ENCODE results near the gene TBX10. TPM values are rescaled to one million over a fixed set of nuclear protein-coding genes. Genes with fewer than 3 reads are reported as not detected.

Gene TBX10
- total and polyA plus RNA-seq, 7 donors = 15.8 to 109 (median 60.6) TPM; not detected in 4

DNA sequence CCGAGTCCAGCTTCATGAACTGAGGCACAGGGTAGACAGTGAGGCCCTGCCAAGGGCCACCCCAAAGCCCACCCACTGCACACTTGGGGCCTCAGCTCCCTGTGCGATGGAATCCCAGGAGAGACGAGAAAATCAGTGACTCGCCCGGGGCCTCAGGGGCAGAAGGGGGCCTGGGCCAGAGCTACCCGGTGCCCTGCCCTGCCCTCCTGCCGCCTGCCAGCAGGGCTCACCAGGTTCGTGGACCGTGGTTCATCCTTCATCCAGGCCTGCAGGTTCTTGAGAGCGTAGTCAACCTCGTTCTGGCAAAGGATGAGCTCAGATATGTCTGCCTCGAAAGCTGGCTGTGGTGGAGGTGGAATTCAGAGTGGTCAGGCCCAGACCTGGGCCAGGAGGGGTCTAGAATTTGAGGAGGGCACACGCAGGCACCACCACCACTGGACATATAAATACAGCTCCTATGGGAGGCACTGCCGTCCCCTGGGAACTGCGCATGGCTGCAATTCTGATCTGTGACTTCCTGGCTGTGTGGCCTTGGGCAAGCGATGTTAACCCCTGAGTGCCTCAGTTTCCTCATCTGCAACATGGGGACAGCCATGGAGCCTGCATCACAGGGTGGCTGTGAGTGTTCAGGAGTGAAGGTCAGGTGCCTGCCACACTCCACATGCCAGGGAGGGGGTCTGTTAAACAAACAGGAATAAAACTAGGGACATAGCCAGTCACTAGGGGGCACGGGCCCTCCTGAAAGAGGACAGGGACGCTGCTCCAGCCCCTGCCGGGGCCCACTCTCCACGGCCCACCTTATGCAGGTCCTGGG is 27.3 kb upstream of the TBX10 start:
- WGBS, 2 donors = 74 to 75% methylated on average over 20 of the region's 20 CpGs
- H3K4me1 ChIP-seq = no peaks in the 10 kb centered on the region
- DNase-seq = no peak
- H3K36me3 ChIP-seq = no peaks in the 10 kb centered on the region
- no peak for TF ChIP-seq POLR2AphosphoS5 (IDR thresholded peaks at IDR 0.05)
- TF ChIP-seq, protein P1, sequence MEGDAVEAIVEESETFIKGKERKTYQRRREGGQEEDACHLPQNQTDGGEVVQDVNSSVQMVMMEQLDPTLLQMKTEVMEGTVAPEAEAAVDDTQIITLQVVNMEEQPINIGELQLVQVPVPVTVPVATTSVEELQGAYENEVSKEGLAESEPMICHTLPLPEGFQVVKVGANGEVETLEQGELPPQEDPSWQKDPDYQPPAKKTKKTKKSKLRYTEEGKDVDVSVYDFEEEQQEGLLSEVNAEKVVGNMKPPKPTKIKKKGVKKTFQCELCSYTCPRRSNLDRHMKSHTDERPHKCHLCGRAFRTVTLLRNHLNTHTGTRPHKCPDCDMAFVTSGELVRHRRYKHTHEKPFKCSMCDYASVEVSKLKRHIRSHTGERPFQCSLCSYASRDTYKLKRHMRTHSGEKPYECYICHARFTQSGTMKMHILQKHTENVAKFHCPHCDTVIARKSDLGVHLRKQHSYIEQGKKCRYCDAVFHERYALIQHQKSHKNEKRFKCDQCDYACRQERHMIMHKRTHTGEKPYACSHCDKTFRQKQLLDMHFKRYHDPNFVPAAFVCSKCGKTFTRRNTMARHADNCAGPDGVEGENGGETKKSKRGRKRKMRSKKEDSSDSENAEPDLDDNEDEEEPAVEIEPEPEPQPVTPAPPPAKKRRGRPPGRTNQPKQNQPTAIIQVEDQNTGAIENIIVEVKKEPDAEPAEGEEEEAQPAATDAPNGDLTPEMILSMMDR (IDR thresholded peaks at IDR 0.05) = no peak
- no peak for TF ChIP-seq EP300 (IDR thresholded peaks at IDR 0.05)
- no peak for TF ChIP-seq POLR2A (IDR thresholded peaks at IDR 0.05)
- intact Hi-C loops (cut with DNase I) = no loop called here
- no peak overlapping the region for H3K4me3 ChIP-seq
- no peaks in the 10 kb centered on the region for H3K27me3 ChIP-seq
- no peaks in the 10 kb centered on the region for H3K9me3 ChIP-seq
- no peak overlapping the region for H3K27ac ChIP-seq

DNA sequence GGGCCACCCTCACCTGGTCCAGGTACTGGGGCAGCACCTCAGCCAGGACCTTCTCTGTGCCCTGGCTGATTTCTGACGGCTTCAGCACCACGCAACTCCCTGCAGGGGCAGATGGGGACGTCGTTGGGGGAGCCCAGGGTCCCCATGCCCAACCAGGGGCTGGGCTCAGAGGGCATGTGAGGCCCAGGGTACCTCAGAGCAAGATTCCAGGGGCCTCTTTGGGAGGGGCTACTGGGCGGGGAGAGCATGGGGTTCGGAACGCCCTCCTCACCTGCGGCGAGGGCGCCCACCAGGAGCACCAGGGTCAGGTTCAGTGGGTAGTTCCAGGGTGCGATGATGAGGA is 26.7 kb upstream of the TBX10 start:
- no peaks in the 10 kb centered on the region for H3K36me3 ChIP-seq
- H3K9me3 ChIP-seq = no peaks in the 10 kb centered on the region
- intact Hi-C loops (cut with DNase I) = no loop called here
- no peak for DNase-seq
- 89 to 93% methylated on average over 11 of the region's 11 CpGs for WGBS, 2 donors
- H3K4me3 ChIP-seq = no peak overlapping the region
- no peak overlapping the region for H3K27ac ChIP-seq
- no peaks in the 10 kb centered on the region for H3K27me3 ChIP-seq
- H3K4me1 ChIP-seq = no peaks in the 10 kb centered on the region
- TF ChIP-seq EP300 (IDR thresholded peaks at IDR 0.05) = no peak
- no peak for TF ChIP-seq POLR2A (IDR thresholded peaks at IDR 0.05)
- no peak for TF ChIP-seq POLR2AphosphoS5 (IDR thresholded peaks at IDR 0.05)
- TF ChIP-seq, protein P1 (IDR thresholded peaks at IDR 0.05) = no peak

DNA sequence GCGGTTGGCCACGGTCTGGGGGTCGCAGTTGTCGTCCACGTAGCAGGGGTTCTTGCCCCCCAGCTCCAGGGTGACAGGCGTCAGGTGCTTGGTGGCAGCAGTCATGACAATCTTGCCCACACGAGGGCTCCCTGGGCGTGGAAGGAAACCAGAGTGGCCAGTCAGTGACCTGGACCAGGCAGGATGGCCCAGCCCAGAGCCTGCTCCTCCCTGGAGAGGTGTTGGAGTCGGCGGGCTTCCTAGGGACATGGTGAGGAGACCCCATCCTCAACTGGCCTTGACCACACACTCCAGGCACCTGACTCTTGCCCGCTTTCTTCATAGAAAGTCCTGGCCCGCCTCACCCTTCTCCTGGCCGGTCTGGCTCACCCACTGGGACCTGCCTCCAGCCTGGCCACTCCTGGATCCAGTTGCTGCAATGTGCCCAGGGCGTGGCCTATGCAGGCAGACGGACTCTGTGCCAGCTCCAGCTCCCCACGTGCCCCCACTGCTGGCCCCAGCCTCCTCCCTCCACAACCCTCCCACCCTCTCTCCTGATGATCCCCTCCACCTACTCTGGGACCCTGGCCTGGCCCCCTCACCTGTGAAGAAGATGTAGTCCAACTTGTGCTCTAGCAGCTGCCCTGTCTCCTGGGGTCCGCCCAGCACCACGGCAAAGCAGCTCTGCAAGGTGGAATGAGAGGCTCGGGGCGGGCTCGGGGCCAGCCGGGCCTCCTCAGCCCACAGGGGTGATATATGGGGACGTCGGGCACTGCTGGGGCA is 26.2 kb upstream of the TBX10 start:
- no peak overlapping the region for H3K4me3 ChIP-seq
- no peaks in the 10 kb centered on the region for H3K4me1 ChIP-seq
- intact Hi-C loops (cut with DNase I) = no loop called here
- H3K27ac ChIP-seq = no peak overlapping the region
- TF ChIP-seq EP300 (IDR thresholded peaks at IDR 0.05) = no peak
- TF ChIP-seq, protein P1 (IDR thresholded peaks at IDR 0.05) = peak in 1 of 4 experiments; percentile 11
- no peaks in the 10 kb centered on the region for H3K27me3 ChIP-seq
- 51 to 77% methylated on average over 24 of the region's 24 CpGs for WGBS, 2 donors
- DNase-seq = no peak
- H3K9me3 ChIP-seq = no peaks in the 10 kb centered on the region
- H3K36me3 ChIP-seq = no peaks in the 10 kb centered on the region

DNA sequence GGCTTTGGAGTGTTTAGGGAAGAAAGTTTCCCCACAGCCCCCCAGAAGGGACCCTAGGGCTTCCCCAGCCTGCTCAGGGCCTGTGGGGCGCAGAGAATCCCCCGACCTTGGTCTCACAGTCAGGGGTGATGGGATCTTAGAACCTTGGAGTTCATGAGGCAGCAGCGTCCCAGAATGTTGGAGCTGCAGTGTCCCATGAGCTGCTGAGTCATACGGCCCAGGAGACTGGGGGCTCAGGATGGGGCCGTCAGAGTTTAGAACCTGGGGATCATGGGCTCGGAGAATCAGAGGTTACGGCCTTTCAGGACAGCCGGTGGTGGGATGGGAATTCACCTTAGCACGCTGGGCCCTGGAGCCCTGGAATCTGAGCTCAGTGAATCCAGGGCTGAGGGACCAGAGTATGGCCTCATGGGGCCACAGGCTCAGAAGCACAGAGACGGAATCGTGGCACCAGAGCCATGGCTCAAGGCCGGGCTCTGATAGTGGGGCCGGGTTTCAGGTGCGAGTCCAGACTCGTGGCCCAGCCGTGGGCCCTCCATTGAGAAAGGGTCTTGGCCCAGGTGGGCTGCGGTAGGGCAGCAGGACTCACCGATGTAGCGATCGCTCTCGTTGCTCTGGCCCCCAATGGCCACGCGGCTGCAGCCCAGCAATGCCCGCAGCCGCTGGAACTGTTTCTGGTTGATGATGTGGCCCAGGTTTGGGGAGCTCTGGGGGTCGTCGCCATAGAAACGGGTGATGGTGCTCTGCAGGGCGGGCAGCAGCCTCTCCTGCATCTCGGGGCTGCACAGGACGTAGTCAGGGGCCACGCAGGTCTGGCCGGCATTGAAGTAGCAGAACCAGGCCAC is 25.4 kb upstream of the TBX10 start:
- Histone ChIP-seq H3K36me3 (no peaks in the 10 kb centered on the region), H3K27ac (no peak overlapping the region), H3K9me3 (no peaks in the 10 kb centered on the region), H3K4me3 (no peak overlapping the region), H3K27me3 (no peaks in the 10 kb centered on the region), H3K4me1 (no peaks in the 10 kb centered on the region)
- intact Hi-C loops (cut with DNase I) = no loop called here
- 85 to 90% methylated on average over 33 of the region's 33 CpGs for WGBS, 2 donors
- TF ChIP-seq EP300 (IDR thresholded peaks at IDR 0.05) (no peak), POLR2A (IDR thresholded peaks at IDR 0.05) (no peak), POLR2AphosphoS5 (IDR thresholded peaks at IDR 0.05) (no peak)
- TF ChIP-seq, protein P1 (IDR thresholded peaks at IDR 0.05) = no peak
- no peak for DNase-seq
